ENCODE measurements around the gene ZFAND3. TPM values are rescaled to one million over a fixed set of nuclear protein-coding genes. Genes with fewer than 3 reads are reported as not detected.

Gene ZFAND3
- total RNA-seq, 4 donors from 2014 or later = 37.3 to 70.1 (median 55.2) TPM

DNA sequence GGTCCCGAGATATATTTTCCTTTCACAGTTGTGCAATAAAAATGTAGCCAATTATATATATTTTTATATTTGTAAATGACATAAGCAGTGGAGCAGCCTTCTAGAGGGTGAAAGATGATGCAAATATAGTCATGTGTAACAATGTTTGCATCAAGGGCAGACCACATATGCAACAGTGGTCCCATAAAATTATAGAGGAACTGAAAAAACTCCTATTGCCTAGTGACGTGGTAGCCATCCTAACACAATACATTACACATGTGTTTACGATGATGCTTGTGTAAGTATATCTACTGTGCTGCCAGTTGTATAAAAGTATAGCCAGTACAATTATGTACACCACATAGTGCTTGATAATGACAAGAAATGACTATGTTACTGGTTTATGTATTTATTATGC, 162.8 kb downstream of the ZFAND3 start:
- Histone ChIP-seq H3K36me3 (no peaks in the 10 kb centered on the region), H3K4me1 (peaks cover 35 to 76% (median 63%) of the 10 kb centered on the region in 4 donors), H3K27me3 (no peaks in the 10 kb centered on the region), H3K9me3 (no peaks in the 10 kb centered on the region), H3K27ac (replicated peaks in 1 of 4) (no peak overlapping the region), H3K4me3 (no peak overlapping the region)
- TF ChIP-seq POLR2A (IDR thresholded peaks at IDR 0.05; ENCODE audit: low read depth) (no peak), EP300 (IDR thresholded peaks at IDR 0.05) (no peak), CTCF (IDR thresholded peaks at IDR 0.05) (no peak), POLR2AphosphoS5 (IDR thresholded peaks at IDR 0.05) (no peak)
- DNase-seq (ENCODE audit: extremely low spot score) = no peak
- intact Hi-C loops (cut with DNase I) = no loop called here
- WGBS = 88% methylated on average over 3 of the region's 3 CpGs

GRCh38 chr6:37983720-37984501, 164.4 kb downstream of the ZFAND3 start:
- Histone ChIP-seq H3K36me3 (no peaks in the 10 kb centered on the region), H3K27me3 (no peaks in the 10 kb centered on the region), H3K4me1 (peaks cover 51 to 87% (median 79%) of the 10 kb centered on the region in 4 donors), H3K27ac (replicated peaks in 1 of 4) (no peak overlapping the region), H3K9me3 (no peaks in the 10 kb centered on the region), H3K4me3 (no peak overlapping the region)
- no peak for TF ChIP-seq POLR2A (IDR thresholded peaks at IDR 0.05; ENCODE audit: low read depth)
- TF ChIP-seq CTCF (IDR thresholded peaks at IDR 0.05) = no peak
- TF ChIP-seq POLR2AphosphoS5 (IDR thresholded peaks at IDR 0.05) = no peak
- no peak for TF ChIP-seq EP300 (IDR thresholded peaks at IDR 0.05)
- WGBS = 96% methylated on average over 3 of the region's 3 CpGs
- DNase-seq (ENCODE audit: extremely low spot score) = no peak
- intact Hi-C loops (cut with DNase I) = no loop called here

- no peak for TF ChIP-seq POLR2AphosphoS5 (IDR thresholded peaks at IDR 0.05)
- TF ChIP-seq POLR2A (IDR thresholded peaks at IDR 0.05; ENCODE audit: low read depth) = no peak
- no peak for TF ChIP-seq EP300 (IDR thresholded peaks at IDR 0.05)
- no peak for TF ChIP-seq CTCF (IDR thresholded peaks at IDR 0.05)
- 86% methylated on average over 2 of the region's 2 CpGs for WGBS
- peaks cover 56 to 87% (median 80%) of the 10 kb centered on the region in 4 donors for H3K4me1 ChIP-seq
Measured at GRCh38 chr6:37984578-37984977, 165.1 kb downstream of the ZFAND3 start.

GRCh38 chr6:37985355-37985754, 165.8 kb downstream of the ZFAND3 start:
- H3K4me3 ChIP-seq = no peak overlapping the region
- no peak for DNase-seq (ENCODE audit: extremely low spot score)
- 94% methylated on average over 7 of the region's 7 CpGs for WGBS
- no peaks in the 10 kb centered on the region for H3K36me3 ChIP-seq
- H3K4me1 ChIP-seq = peaks cover 56 to 87% (median 80%) of the 10 kb centered on the region in 4 donors
- H3K27ac ChIP-seq (replicated peaks in 1 of 4) = no peak overlapping the region
- H3K9me3 ChIP-seq = no peaks in the 10 kb centered on the region
- TF ChIP-seq POLR2A (IDR thresholded peaks at IDR 0.05; ENCODE audit: low read depth) (no peak), EP300 (IDR thresholded peaks at IDR 0.05) (no peak)
- intact Hi-C loops (cut with DNase I) = no loop called here
- no peaks in the 10 kb centered on the region for H3K27me3 ChIP-seq

More at GRCh38 chr6:37984578-37984977, 165.1 kb downstream of the ZFAND3 start:
- no peaks in the 10 kb centered on the region for H3K27me3 ChIP-seq
- no peak for DNase-seq (ENCODE audit: extremely low spot score)
- no peak overlapping the region for H3K27ac ChIP-seq (replicated peaks in 1 of 4)
- intact Hi-C loops (cut with DNase I) = no loop called here
- H3K9me3 ChIP-seq = no peaks in the 10 kb centered on the region
- no peak overlapping the region for H3K4me3 ChIP-seq
- H3K36me3 ChIP-seq = no peaks in the 10 kb centered on the region

DNA sequence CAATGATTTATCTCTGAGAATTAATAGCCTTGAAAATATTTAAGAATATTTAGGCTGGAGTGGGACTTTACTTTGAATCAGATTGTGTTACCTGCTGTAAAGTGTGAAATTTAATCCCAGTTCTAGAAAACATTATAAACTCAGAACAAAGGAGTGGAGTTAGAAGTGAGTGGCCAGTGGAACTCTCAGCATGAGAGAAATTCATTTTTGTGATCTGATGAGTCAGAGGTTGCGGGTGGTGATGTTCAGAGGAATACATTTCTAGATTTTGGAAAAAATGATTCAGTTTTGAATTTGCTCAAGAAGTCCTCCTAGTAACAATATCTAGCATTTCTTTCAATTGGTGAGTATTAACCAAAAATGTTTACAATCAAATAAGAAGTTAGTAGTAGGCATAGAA, 167.5 kb downstream of the ZFAND3 start:
- DNase-seq (ENCODE audit: extremely low spot score) = no peak
- no peak overlapping the region for H3K27ac ChIP-seq (replicated peaks in 1 of 4)
- peaks cover 56 to 88% (median 83%) of the 10 kb centered on the region in 4 donors for H3K4me1 ChIP-seq
- no peak for TF ChIP-seq POLR2A (IDR thresholded peaks at IDR 0.05; ENCODE audit: low read depth)
- TF ChIP-seq POLR2AphosphoS5 (IDR thresholded peaks at IDR 0.05) = no peak
- TF ChIP-seq EP300 (IDR thresholded peaks at IDR 0.05) = no peak
- no peak for TF ChIP-seq CTCF (IDR thresholded peaks at IDR 0.05)
- no peaks in the 10 kb centered on the region for H3K36me3 ChIP-seq
- H3K27me3 ChIP-seq = no peaks in the 10 kb centered on the region
- intact Hi-C loops (cut with DNase I) = no loop called here
- 65% methylated on average over 1 of the region's 1 CpG for WGBS
- H3K9me3 ChIP-seq = no peaks in the 10 kb centered on the region
- no peak overlapping the region for H3K4me3 ChIP-seq
